K562 (cell line): ENCODE results near the gene USP32. TPM values are rescaled to one million over a fixed set of nuclear protein-coding genes. Genes with fewer than 3 reads are reported as not detected.

Source experiments
- CXXC5 ChIP-seq: fragments of 250-450 bp; sonication (Bioruptor Pico); IDR thresholded peaks from 2 replicates; pipeline ENCODE4 v1.8.0; 2022; ENCODE audit warnings: inconsistent platforms, mild to moderate bottlenecking, moderate library complexity
- FOXA1 ChIP-seq: fragments of 450-650 bp; IDR thresholded peaks from 2 replicates; pipeline ENCODE4 v1.6.1; 2016; ENCODE audit warnings: mild to moderate bottlenecking, borderline replicate concordance
- KLF1 ChIP-seq: fragments of 450-650 bp; IDR thresholded peaks from 2 replicates; pipeline ENCODE4 v1.6.1; 2016; ENCODE audit warnings: missing genetic modification characterization, missing compliant biosample characterization
- MNT ChIP-seq, 2 experiments: fragments of 450-650 bp; conservative IDR thresholded peaks; 2 replicates each; pipeline ENCODE4 v1.6.1; 2017; ENCODE audit warnings: mild to moderate bottlenecking in 2 of 2, moderate library complexity in 2 of 2
- NFE2 ChIP-seq: IDR thresholded peaks from 2 replicates; pipeline ENCODE4 v1.6.1; 2014; ENCODE audit warnings: antibody characterized with exemption, low read depth
- PKNOX1 ChIP-seq: fragments of 450-650 bp; IDR thresholded peaks from 2 replicates; pipeline ENCODE4 v1.6.1; 2016
- SPI1 ChIP-seq: IDR thresholded peaks from 2 replicates; pipeline ENCODE4 v1.6.1; 2011; ENCODE audit warnings: low read depth, low read length, control low read depth, borderline replicate concordance
- USF1 ChIP-seq: sonication (generic); formaldehyde crosslinking; IDR thresholded peaks from 2 replicates; pipeline ENCODE4 v1.9.0; 2022; ENCODE audit warnings: mild to moderate bottlenecking, missing genetic modification reagents
- polyA plus RNA-seq, 8 experiments: library from polyadenylated mRNA; depleted of rRNA in 4 of 8; stranded (reverse) in 5 of 8; unstranded in 3 of 8; fragments of >200 nt; fragmentation: Nextera tagmentation in 2 of 8; fragmentation: Illumina TruSeq in 1 of 8; extraction: Ambion mirVana in 2 of 8; extraction: Trizol in 1 of 8; gene quantifications; 2 replicates each; pipeline versions ENCODE4 v1.2.1 to v1.2.3, GENCODE V29; 2011 to 2014; ENCODE audit warnings: inconsistent platforms in 1 of 8, missing spikeins in 1 of 8
- total RNA-seq, 7 experiments: library from RNA; depleted of rRNA in 6 of 7; stranded (reverse); fragments of >200 nt in 6 of 7; fragmentation: Illumina TruSeq in 2 of 7; extraction: Trizol in 2 of 7; gene quantifications; 2 replicates each; pipeline versions ENCODE4 v1.2.1 to v1.2.3, GENCODE V29; 2011 to 2021; ENCODE audit warnings: low replicate concordance in 1 of 7

USP32 gene
- total and polyA plus RNA-seq, 9 of the 15 experiments (the other 6 are each of a cell fraction or from before 2014, with no cell fraction given) = 18.0 to 69.3 (median 47.1) TPM

- TF ChIP-seq MNT (conservative IDR thresholded peaks at IDR 0.05) (peak in 1 of 2 experiments; percentile 57; a peak in 2 of 4 replicates), USF1 (CRISPR knock-in tag) (peak; percentile 44; the same call in 1 of the 2 replicates), KLF1 (tag) (no peak), SPI1 (peak; percentile 55; the same call in 1 of the 2 replicates), NFE2 (0 out of 2 replicates have a peak, but pooled peaks have one; percentile 16), PKNOX1 (peak; percentile 86), CXXC5 (CRISPR knock-in tag) (peak; percentile 10; the same call in 1 of the 2 replicates), FOXA1 (no peak)
Observed at GRCh38 chr17:60305141-60305540, 86.8 kb downstream of the USP32 start (continued).
